OCI-M2 (cell line): ENCODE measurements around the gene NSUN6.

Experiments used
- DNase-seq: peaks from one replicate; lab custom pipeline; 2025; ENCODE audit not compliant: unreplicated experiment; lab: John Stamatoyannopoulos, UW

Gene NSUN6, protein sequence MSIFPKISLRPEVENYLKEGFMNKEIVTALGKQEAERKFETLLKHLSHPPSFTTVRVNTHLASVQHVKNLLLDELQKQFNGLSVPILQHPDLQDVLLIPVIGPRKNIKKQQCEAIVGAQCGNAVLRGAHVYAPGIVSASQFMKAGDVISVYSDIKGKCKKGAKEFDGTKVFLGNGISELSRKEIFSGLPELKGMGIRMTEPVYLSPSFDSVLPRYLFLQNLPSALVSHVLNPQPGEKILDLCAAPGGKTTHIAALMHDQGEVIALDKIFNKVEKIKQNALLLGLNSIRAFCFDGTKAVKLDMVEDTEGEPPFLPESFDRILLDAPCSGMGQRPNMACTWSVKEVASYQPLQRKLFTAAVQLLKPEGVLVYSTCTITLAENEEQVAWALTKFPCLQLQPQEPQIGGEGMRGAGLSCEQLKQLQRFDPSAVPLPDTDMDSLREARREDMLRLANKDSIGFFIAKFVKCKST

DNA sequence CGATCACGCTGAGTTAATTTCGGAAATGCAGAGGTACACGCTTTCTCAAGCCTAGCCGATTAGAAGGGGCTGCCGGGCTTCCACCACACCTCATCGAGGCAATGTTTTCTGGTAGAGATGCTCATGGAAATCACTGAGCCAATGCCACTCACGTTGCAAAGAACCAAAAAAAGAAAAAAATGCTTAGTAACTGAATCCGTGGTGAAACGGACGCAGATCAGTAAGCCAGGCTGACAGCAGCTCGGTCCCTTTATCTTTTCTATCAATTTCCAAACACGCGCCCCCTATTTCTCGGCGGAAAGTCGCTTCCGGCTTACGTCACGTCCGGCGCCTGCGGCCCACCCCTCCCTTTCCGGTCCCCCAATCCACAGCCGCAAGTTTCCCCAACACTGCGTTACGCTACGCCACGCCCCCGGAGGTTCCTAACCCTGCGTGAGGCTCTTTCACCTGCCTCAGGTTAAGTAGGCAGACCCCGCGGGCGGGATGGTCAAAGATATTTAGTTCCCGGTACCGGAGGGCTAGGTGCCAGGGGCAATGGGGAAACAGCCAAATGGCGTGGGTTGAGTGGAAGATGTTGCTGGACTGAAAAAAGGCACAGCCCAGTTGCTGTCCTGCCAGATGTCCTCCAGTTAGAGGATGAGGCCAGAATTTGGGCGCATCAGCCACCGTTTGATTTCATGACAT, at the start of gene NSUN6:
Gene NSUN6, minus strand, starts transcription at position 264 of the 684 bp plus-strand sequence. CDS start 384 bp downstream, outside the sequence.
- DNase-seq: peak; percentile 27

DNA sequence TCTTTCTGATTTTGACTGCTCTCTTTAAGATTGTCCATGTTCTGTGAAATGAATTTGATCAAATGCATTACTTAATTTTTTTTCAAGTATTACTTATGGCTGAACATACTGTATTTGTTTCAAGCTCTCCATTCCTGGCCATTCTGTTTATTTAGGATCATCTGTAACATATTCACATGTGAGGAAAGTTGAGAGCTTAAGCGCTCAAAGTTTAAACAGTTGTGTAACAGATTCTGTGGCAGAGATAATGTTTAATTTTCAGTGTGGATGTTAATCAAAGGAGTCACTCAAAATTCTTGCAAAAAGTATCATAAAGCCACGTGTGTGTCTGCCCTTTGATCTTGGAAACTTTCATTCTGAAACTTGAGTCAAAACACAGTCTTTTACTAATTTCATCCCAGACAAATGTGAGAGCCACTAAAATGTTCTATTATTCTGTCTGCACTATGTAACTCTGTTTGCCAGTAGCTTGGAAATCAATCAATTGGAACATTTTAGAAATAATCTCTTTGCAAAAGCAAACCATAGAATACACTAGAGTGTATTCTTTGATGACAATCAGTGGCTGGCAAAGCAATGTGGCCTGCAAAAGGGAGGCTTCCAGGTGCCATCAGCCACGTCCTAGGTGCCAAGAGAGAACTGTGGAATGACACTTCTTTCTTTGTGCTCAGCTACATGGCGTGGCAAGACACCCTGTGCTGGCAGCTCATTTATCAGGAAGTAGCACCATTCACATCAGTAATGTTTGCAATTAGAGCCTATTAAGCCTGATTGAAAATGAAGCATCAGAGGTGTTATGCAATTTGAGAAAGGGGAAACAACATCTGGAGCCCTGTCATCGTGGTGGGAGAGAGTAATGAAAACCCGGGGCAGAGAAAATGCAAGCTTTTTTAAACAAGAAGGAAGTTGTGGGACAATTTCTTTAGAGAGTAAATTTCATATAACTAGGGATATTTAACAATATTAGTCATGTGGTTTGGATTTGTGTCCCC, 48.8 kb upstream of the NSUN6 start:
- no peak for DNase-seq

DNA sequence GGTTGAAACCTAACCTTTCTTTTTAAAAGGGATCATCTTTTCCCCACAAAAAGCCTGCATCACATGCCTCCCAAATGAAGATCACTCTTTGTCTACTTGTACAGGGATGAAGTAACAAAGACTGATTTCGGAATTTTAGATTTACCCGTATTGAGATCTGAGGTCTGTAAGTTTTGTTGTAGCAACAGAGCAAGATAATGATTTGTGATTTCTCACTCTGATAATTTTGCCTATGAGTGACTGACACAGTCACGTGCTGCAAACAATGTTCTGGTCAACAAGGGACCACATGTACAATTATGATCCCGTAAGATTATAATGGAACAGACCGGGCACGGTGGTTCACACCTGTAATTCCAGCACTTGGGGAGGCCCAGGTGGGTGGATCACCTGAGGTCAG, 39.2 kb upstream of the NSUN6 start:
- no peak for DNase-seq

DNA sequence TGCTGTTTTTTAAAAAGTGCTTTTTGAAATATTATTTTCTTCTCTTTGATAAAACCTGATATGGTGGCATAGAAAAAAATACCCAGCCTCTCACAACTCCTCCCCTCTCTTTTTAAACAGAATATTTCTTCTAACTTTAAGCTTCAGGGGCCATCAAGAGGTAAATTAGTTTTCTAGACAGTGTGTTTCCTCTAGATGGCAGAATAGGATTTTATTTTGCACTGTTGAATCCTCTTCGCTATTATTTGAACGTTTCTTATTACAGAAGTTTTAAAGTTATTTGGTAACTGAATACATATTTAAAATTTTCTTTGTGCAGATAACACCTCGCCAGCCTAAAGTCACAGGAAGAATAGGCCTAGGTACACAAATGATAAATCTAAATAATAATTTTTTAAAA, 38.1 kb upstream of the NSUN6 start:
- no peak for DNase-seq

DNA sequence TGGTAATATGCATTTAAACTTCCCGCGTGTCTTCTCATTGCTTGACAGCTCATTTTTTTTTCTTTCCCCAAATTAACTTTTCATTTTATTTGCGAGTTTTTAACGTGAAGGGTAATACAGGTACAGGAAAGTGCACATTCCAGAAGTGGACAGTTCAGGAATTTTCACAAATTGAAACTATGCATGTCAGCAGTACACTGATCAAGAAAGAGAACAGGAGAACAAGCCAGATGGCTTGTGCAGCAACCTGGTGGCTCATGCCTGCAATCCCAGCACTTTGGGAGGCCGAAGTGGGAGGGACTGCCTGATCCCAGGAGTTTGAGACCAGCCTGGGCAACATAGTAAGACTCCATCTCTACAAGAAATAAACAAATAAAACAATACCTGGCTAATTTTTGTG, 36.3 kb upstream of the NSUN6 start:
- no peak for DNase-seq

DNA sequence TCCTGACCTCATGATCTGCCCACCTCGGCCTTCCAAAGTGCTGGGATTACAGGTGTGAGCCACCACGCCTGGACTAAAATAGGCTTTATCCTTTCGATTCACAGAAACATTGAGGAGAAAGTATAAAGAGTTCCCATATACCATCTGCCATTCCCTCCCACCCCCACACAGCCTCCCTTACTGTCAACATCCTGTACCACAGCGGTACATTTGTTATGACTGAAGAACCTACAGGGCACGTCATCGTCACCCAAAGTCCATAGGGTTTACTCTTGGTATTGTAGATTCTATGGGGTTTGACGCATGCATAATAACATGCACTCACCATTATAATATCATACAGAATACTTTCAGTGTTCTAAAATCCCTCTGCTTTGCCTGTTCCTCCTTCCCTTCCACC, 35.8 kb upstream of the NSUN6 start:
- DNase-seq: no peak

DNA sequence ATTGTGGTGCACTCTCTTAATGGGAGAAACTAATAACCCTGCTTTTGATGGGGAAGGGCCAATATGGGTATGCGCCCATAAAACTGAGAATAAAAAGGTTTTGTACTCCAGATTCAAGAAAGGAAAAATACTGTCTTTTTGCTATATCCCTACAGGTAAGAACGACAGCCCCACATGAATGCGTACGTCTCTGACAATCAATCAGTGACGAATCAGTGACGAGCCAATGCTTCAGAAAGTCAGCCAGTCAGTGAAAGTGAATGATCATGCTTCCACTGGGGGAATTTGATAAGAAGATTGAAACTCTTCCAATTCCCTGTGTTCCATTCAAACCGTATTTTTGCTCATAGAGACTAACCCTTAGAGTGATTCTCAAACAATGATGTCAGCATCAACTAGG, 34.2 kb upstream of the NSUN6 start:
- DNase-seq: no peak

DNA sequence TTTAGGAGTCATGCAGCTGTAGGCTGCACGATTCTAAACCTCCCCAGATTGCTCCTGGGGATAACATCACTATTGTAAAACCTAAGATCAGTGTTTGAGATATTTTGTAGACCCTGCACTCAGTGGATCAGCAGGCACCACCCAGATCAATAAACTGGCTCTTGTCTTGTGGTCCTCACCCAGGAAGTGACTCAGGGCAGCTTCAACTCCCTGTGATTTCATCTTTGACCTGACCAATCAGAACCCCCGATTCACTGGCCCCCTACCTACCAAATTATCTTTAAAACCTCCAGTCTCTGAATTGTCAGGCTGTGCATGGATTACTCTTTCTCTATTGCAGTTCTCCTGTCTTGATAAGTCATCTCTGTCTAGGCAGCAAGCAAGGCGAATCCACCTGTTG, 33.6 kb upstream of the NSUN6 start:
- DNase-seq: no peak

DNA sequence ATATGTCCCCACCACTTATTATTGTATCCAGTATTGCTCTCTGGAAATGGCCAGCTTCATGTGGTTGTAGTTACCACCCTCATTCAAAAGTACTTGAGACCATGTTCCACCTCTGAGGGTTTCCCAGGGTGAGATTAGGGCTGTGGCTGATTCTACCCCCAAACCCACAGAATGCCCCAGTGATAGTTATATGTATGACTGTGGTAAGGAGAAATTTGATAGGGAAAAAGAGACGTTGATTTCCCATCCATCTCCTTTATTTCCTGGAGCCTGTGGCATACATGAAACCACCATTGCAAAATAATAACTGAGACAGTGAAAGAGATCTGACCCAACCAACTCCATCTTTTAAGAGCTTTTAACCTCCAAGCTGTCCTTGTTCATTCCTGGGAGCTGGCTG, 33.0 kb upstream of the NSUN6 start:
- no peak for DNase-seq

DNA sequence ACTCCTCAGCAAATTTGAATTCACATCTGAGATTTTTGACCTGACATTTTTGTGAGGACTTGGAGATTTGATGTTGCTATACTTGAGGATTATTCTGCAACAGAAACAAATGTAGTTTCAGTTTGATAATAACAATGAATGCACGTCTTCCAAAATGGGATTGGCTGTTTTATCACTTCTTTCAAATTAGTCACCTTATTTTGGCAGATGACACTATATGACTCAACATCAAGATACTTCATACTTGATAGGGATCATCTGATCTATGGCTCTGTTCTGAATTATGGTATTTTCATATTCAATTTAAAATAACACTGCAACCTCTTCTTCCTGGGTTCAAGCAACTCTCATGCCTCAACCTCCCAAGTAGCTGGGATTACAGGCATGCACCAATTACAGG, 32.0 kb upstream of the NSUN6 start:
- DNase-seq: no peak

DNA sequence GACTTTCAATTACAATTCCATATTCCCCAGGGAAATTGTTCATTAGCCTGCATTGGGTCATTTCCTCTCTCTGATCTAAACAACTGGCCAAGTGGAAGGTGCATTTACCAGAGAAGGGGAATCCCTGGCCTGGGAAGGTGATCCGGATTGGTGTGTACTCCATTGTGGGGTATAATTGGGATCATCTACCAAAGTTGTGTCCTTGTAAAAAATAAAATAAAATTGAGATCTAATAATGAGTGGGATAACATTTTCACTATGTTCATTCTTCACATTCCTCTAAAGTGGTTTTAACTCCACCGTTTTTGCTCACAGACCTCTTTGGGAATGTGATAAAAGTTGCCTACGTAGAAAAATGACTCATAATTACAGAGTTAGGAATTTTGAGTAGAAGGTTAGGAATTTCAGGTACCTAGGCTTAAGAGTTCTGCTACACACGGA, 30.6 kb upstream of the NSUN6 start:
- DNase-seq: no peak

DNA sequence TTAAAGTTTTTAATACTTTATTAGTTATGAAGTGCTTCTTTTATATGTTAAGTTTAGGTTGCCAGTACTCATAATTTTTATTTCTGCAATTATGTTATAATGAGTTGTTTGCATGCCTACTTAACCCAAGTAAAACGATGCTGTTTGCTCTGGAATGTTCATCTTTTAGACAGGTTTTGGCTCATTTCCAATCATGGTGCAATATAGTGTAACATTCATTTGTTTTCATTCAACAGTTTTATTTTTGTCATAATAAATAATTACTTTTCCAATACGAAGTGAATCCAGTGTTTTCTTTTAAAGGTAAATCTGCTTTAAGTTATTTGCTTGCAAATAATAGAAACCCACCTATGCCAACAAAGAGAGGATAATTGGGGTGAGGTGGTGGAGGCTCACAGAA, 30.0 kb upstream of the NSUN6 start:
- no peak for DNase-seq

DNA sequence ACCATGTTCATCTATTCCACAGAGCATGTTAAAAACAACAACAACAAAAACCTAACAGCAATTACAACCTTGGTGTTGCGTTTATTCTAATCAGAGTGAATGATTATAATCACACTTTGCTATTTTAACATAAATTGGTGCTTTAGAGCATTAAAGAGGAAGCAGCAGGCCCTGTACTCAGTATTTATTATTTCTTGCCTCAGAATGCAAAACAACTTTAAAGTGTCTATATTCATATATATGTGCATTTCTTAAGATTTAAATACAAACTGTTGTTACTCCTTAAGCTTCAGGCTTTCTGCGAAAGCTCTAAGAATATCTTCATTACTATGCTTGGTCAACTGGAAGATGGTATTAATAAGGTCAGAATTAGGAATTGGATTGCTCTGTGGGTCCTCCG, 29.4 kb upstream of the NSUN6 start:
- DNase-seq: no peak

DNA sequence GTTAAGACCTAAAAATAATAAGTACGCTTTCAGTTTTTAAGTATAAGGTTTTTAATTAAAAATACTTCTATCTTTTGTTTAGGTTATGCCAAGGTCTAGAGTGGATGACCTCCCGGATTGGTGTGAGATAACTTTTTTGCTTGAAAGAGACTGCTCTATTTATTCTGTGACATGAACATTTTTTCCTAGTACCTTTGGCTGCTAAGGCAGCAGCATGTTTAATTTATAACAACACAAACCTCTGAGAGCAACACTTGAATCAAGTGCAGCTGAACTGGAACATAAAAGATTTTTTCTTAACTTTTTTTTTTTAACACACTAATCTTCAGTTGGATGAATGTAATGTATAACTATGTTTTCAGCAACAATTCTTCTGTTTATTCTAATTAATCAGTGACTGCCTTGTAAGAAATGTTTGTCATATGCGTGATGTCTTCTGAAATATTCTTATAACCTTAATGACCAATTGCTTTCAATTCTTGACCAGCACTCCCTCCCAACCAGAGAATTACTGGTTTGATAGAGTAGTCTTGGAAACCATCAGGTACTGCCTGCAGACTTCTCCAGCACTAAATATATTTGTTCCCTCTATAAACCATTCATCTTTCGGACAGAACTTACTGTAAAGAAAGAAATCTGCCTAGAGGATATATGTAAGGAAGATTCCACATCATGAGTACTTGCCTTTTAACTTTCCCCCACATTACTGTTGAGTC, 23.9 kb upstream of the NSUN6 start:
- DNase-seq: no peak

DNA sequence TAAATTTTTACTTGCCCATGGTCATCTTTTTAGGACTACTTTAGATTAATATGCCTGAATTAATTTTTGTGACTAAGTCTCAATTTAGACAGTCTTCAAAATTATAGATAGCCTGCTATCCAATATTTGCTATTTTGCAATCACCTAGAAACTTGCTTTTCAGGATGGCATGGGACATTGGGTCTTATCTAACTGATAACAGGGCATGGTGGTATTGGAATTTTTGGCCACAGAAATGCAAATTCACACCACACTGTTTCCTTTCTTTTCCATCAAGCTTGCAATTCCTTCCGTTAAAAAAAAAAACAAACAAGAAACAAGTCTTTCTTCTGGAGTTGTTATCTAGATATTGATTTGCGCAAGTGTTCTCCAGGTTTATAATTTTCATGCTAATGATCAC, 16.6 kb upstream of the NSUN6 start:
- no peak for DNase-seq

DNA sequence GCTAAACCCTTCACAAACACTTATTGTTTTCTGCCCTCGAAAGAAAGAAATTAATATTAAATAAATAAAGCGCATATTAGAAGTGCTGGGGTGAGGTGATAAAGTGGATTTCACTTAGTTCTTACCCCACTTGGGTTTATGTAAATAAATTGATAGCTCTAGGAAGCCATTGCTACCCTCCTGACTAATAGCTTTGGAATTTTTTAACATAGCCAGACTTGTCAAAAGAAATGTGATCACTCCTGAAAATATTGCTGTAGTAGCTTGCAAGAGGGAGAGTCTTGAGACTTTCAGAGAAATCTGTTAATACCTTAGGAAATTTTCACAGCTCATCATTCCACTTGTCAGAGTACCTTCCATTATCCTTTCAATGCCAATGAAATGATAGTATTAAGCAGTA, 15.4 kb upstream of the NSUN6 start:
- no peak for DNase-seq

DNA sequence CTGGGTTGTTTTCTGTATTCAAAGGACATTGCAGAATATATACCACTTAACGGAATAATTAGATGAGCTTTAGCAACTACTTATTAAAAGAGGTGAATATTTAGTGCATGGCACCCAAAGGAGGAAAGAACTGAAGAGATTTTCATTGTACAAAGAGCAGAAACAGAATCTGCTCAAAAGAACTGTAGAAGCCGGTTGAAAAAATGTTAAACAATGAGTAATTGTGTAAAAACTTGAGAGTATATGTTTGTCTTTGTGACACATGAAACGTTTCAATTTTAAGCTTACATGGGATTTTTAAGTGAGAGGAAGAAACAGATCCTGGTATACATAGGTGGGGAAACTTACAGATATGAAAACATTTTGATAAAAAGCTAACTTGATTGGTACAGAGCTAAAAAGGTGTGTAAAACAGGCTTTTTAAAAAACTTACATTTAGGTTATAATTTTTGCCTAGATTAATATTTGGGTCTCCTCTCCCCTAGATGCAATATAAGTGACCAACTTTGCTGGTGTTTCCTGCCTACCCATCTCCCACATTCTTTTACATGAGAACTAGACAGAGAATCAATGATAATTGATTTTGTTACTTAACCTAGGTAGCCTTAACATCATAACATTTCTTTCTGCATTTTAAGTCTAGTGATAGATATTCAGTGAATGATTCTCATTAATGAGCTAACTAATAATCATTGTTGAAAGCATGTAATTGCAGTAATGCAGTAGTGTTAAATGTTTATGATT, 14.6 kb upstream of the NSUN6 start:
- DNase-seq: no peak

DNA sequence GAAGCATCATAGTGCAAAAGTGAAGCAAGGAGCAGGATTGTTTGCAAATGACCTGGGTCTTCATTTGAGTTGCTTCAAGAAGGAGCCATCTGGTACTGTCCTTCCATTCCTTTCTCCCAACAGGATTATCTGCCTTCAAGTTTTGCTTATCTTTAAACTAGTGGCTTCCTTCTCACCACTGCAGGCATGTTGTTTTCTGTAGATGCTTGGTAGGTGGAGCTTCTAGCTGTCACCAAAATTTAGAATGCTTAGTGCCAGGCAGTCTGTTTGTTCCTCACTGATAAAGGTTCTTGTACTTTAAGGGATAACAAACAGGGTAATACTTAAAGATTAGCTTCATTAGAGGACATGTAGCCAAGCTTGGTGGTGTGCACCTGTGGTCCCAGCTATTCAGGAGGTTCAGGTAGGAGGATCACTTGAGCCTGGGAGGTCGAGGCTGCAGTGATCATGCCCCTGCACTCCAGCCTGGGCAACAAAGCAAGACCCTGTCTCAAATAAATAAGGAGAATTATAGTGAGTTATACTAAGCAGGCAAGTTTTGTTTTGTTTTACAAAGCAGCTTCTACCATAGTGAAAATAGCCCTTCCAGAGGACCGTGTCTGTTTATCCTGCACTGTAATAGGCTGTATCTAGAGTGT, 13.6 kb upstream of the NSUN6 start:
- DNase-seq: no peak

DNA sequence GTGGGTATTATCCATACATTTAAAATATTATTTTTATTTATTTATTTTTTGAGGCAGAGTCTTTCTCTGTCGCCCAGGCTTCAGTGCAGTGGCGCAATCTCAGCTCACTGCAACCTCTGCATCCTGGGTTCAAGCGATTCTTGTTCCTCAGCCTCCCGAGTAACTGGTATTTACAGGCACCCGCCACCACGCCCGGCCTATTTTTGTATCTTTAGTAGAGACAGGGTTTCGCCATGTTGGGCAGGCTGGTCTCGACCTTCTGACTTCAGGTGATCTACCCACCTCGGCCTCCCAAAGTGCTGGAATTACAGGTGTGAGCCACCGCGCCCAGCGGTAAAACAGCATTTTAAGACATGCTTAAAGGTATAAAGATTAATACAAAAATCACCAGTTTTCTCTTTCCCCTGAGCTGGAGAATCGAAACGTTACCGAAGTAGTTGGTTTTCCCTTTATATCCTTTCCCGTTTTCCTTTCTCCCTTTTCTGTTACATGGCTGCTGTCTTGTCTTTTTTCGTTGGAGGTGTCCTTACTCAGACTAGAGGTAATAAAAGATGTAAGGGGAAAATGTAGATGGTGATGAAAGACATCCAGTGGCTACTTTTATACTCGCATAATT, 9.5 kb upstream of the NSUN6 start:
- no peak for DNase-seq
